ENCODE results near the gene CTXN1.

Gene CTXN1

GRCh38 chr19:7911508-7912143, 14.3 kb downstream of the CTXN1 start:
- no peak overlapping the region for H4K91ac ChIP-seq (ENCODE audit: low read length)
- no peak overlapping the region for H3K14ac ChIP-seq (ENCODE audit: low read length in 2 of 2)
- H3K9me3 ChIP-seq (ENCODE audit: control insufficient read depth, low read length), result no peaks in the 10 kb centered on the region
- H3K36me3 ChIP-seq (ENCODE audit: control insufficient read depth in 1 of 2, insufficient read depth in 2 of 2, low read depth in 1 of 2, low read length in 2 of 2), result peaks cover 34 to 77% of the 10 kb centered on the region in 2 experiments
- no peak overlapping the region for H2AFZ ChIP-seq (ENCODE audit: low read depth, low read length)
- DNase-seq, result no peak
- H2BK120ac ChIP-seq (ENCODE audit: low read depth, low read length), result no peak overlapping the region
- no peak overlapping the region for H3K27ac ChIP-seq (ENCODE audit: low read length, poor library complexity, severe bottlenecking)
- no peak overlapping the region for H3K18ac ChIP-seq (ENCODE audit: low read depth in 1 of 2, low read length in 2 of 2)
- no peak overlapping the region for H3K4me2 ChIP-seq (ENCODE audit: low read length, poor library complexity, severe bottlenecking)
- H3K4me3 ChIP-seq (ENCODE audit: insufficient read depth in 1 of 2, low read depth in 1 of 2, low read length in 2 of 2), result no peak overlapping the region
- H2BK15ac ChIP-seq (ENCODE audit: low read depth, poor library complexity, severe bottlenecking), result no peak overlapping the region
- peaks cover 15 to 17% of the 10 kb centered on the region in 2 experiments for H3K27me3 ChIP-seq (ENCODE audit: control insufficient read depth in 1 of 2, insufficient read depth in 1 of 2, low read length in 2 of 2)
- H2AK5ac ChIP-seq (ENCODE audit: low read length, severe bottlenecking), result no peak overlapping the region
- H3K23ac ChIP-seq (ENCODE audit: low read length in 2 of 2), result no peak overlapping the region
- peaks cover 28% of the 10 kb centered on the region for H3K4me1 ChIP-seq (ENCODE audit: control insufficient read depth, insufficient read depth, low read depth, low read length)
- no peak overlapping the region for H3K4ac ChIP-seq (ENCODE audit: low read depth in 1 of 2, low read length in 2 of 2)
- whole genome bisulfite sequencing, result 97% methylated on average over 18 of the region's 18 CpGs
- H2BK5ac ChIP-seq (ENCODE audit: low read depth, low read length, poor library complexity, severe bottlenecking), result no peak overlapping the region
- H3K9ac ChIP-seq (ENCODE audit: low read length), result no peak overlapping the region
- H2BK12ac ChIP-seq (ENCODE audit: low read length in 2 of 2), result no peak overlapping the region
- peaks cover 34% of the 10 kb centered on the region for H3K79me1 ChIP-seq (replicated peaks; ENCODE audit: low read length, poor library complexity, severe bottlenecking)
- H4K8ac ChIP-seq (ENCODE audit: low read length), result no peak overlapping the region

DNA sequence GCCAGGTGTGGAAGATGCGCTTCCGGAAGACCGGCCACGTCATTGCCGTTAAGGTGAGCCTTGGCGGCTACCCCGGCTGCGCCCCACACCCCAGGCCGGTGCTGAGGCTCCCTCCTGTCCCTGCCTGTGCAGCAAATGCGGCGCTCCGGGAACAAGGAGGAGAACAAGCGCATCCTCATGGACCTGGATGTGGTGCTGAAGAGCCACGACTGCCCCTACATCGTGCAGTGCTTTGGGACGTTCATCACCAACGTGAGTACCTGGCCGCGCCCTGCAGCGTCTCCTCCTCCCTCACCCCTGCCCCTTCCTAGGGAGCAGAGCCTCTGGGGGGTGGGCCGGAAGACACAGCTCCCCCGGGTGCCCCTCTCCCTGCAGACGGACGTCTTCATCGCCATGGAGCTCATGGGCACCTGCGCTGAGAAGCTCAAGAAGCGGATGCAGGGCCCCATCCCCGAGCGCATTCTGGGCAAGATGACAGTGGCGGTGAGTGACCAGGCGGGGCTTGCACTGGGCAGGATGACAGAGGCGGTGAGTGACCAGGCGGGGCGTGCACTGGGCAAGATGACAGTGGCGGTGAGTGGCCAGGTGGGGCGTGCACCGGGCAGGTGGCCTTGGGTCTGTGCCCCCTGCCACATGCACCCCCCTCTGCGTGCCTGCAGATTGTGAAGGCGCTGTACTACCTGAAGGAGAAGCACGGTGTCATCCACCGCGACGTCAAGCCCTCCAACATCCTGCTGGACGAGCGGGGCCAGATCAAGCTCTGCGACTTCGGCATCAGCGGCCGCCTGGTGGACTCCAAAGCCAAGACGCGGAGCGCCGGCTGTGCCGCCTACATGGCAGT, 15.4 kb downstream of the CTXN1 start:
- Histone ChIP-seq H3K4me2 (ENCODE audit: low read length, poor library complexity, severe bottlenecking) (no peak overlapping the region), H3K9me3 (ENCODE audit: control insufficient read depth, low read length) (no peaks in the 10 kb centered on the region), H3K14ac (ENCODE audit: low read length in 2 of 2) (no peak overlapping the region), H2AK5ac (ENCODE audit: low read length, severe bottlenecking) (no peak overlapping the region), H4K8ac (ENCODE audit: low read length) (no peak overlapping the region), H3K23ac (ENCODE audit: low read length in 2 of 2) (no peak overlapping the region), H3K27me3 (ENCODE audit: control insufficient read depth in 1 of 2, insufficient read depth in 1 of 2, low read length in 2 of 2) (peaks cover 9 to 10% of the 10 kb centered on the region in 2 experiments), H3K79me1 (replicated peaks; ENCODE audit: low read length, poor library complexity, severe bottlenecking) (peaks cover 39% of the 10 kb centered on the region), H3K18ac (ENCODE audit: low read depth in 1 of 2, low read length in 2 of 2) (no peak overlapping the region), H2AFZ (ENCODE audit: low read depth, low read length) (no peak overlapping the region), H4K91ac (ENCODE audit: low read length) (no peak overlapping the region), H2BK120ac (ENCODE audit: low read depth, low read length) (no peak overlapping the region), H3K4me1 (ENCODE audit: control insufficient read depth, insufficient read depth, low read depth, low read length) (peaks cover 24% of the 10 kb centered on the region), H3K4ac (ENCODE audit: low read depth in 1 of 2, low read length in 2 of 2) (no peak overlapping the region), H2BK15ac (ENCODE audit: low read depth, poor library complexity, severe bottlenecking) (no peak overlapping the region), H3K9ac (ENCODE audit: low read length) (no peak overlapping the region), H2BK5ac (ENCODE audit: low read depth, low read length, poor library complexity, severe bottlenecking) (no peak overlapping the region), H3K27ac (ENCODE audit: low read length, poor library complexity, severe bottlenecking) (no peak overlapping the region), H2BK12ac (ENCODE audit: low read length in 2 of 2) (no peak overlapping the region), H3K36me3 (ENCODE audit: control insufficient read depth in 1 of 2, insufficient read depth in 2 of 2, low read depth in 1 of 2, low read length in 2 of 2) (peaks cover 38 to 86% of the 10 kb centered on the region in 2 experiments), H3K4me3 (ENCODE audit: insufficient read depth in 1 of 2, low read depth in 1 of 2, low read length in 2 of 2) (no peak overlapping the region)
- no peak for DNase-seq
- WGBS, result 98% methylated on average over 54 of the region's 54 CpGs

- Histone ChIP-seq H3K79me1 (replicated peaks; ENCODE audit: low read length, poor library complexity, severe bottlenecking) (peaks cover 43% of the 10 kb centered on the region), H3K9me3 (ENCODE audit: control insufficient read depth, low read length) (no peaks in the 10 kb centered on the region), H3K9ac (ENCODE audit: low read length) (no peak overlapping the region), H3K14ac (ENCODE audit: low read length in 2 of 2) (no peak overlapping the region), H4K91ac (ENCODE audit: low read length) (no peak overlapping the region), H3K18ac (ENCODE audit: low read depth in 1 of 2, low read length in 2 of 2) (no peak overlapping the region), H3K36me3 (ENCODE audit: control insufficient read depth in 1 of 2, insufficient read depth in 2 of 2, low read depth in 1 of 2, low read length in 2 of 2) (peaks cover 38 to 84% of the 10 kb centered on the region in 2 experiments), H3K4me1 (ENCODE audit: control insufficient read depth, insufficient read depth, low read depth, low read length) (peaks cover 31% of the 10 kb centered on the region), H3K4me2 (ENCODE audit: low read length, poor library complexity, severe bottlenecking) (no peak overlapping the region), H4K8ac (ENCODE audit: low read length) (no peak overlapping the region), H2AK5ac (ENCODE audit: low read length, severe bottlenecking) (no peak overlapping the region), H2BK120ac (ENCODE audit: low read depth, low read length) (no peak overlapping the region), H2BK5ac (ENCODE audit: low read depth, low read length, poor library complexity, severe bottlenecking) (no peak overlapping the region), H3K23ac (ENCODE audit: low read length in 2 of 2) (no peak overlapping the region), H3K27me3 (ENCODE audit: control insufficient read depth in 1 of 2, insufficient read depth in 1 of 2, low read length in 2 of 2) (peaks cover under 1 to 2% of the 10 kb centered on the region in 2 experiments), H3K27ac (ENCODE audit: low read length, poor library complexity, severe bottlenecking) (no peak overlapping the region), H3K4me3 (ENCODE audit: insufficient read depth in 1 of 2, low read depth in 1 of 2, low read length in 2 of 2) (no peak overlapping the region), H2BK15ac (ENCODE audit: low read depth, poor library complexity, severe bottlenecking) (no peak overlapping the region), H2AFZ (ENCODE audit: low read depth, low read length) (no peak overlapping the region), H3K4ac (ENCODE audit: low read depth in 1 of 2, low read length in 2 of 2) (no peak overlapping the region), H2BK12ac (ENCODE audit: low read length in 2 of 2) (no peak overlapping the region)
- 94% methylated on average over 15 of the region's 21 CpGs for WGBS
- no peak for DNase-seq
Observed at GRCh38 chr19:7909471-7910067, 16.4 kb downstream of the CTXN1 start.

Measured in mesenchymal stem cell (in vitro differentiated cells and primary cell).